Glomerular endothelial cell (primary cell): Measurements from ENCODE around the gene TULP3. TPM values are rescaled to one million over a fixed set of nuclear protein-coding genes. Genes with fewer than 3 reads are reported as not detected.
"Not testable (repeated sequence)": the region's sequence is repeated elsewhere in the genome, so short reads cannot be mapped to it uniquely, and the experiment has no call there.

Experiments
- DNase-seq: peaks from one replicate; pipeline ENCODE4 v3.0.0-alpha.2; 2011; ENCODE audit warnings: low read depth, low spot score; ENCODE audit errors: extremely low read depth
- total RNA-seq: library from RNA; depleted of rRNA; stranded (reverse); fragments of >200 nt; gene quantifications from 2 replicates; pipeline ENCODE4 v1.2.3, GENCODE V29; 2015

The TULP3 gene, protein sequence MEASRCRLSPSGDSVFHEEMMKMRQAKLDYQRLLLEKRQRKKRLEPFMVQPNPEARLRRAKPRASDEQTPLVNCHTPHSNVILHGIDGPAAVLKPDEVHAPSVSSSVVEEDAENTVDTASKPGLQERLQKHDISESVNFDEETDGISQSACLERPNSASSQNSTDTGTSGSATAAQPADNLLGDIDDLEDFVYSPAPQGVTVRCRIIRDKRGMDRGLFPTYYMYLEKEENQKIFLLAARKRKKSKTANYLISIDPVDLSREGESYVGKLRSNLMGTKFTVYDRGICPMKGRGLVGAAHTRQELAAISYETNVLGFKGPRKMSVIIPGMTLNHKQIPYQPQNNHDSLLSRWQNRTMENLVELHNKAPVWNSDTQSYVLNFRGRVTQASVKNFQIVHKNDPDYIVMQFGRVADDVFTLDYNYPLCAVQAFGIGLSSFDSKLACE
- 18.5 and 24.0 TPM in 2 replicates for total RNA-seq

DNA sequence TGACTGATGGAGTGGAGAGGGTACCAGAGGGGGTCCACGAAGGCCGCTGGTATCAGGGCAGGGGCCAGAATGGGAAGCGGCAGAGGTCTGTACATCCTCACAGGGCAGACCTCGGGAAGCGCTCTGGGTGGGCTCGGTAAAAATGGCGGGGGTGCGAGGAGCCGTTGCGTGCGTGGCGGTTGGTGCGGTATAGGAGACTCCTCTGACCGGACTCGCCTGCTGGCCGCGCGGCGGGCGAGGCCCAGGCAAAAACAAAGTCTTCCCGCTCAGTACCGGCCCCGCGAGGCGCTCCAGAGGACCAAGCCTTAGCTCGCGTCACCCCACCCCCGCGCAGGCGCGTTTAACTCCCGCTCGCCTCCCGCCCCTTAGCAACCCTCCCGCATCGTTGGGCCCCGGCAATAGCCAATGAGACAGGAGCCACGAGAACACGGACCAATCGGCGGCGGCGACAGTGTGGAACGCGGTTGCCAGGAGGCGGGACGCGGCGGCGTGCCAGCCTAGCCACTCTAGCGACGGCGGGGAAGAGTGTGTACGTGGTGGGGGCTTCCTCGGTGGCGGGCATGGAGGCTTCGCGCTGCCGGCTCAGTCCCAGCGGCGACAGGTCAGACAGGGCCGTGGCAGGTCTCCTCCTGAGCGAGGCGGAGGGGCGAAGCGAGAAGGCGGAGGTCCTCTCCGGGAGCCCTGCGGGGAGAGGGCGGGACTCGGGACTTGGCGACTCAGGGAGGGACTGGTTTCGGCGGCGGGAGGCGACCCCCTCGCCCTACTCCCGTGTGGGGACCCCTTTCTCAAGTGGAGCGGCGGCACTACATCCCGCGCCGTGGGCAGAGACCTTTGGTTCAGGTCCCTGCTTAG, at the start of gene TULP3:
Gene TULP3 (plus strand): TSS at position 504 of the 852 bp plus-strand sequence. CDS start 57 bp downstream, at position 561.
- DNase-seq = no peak

DNA sequence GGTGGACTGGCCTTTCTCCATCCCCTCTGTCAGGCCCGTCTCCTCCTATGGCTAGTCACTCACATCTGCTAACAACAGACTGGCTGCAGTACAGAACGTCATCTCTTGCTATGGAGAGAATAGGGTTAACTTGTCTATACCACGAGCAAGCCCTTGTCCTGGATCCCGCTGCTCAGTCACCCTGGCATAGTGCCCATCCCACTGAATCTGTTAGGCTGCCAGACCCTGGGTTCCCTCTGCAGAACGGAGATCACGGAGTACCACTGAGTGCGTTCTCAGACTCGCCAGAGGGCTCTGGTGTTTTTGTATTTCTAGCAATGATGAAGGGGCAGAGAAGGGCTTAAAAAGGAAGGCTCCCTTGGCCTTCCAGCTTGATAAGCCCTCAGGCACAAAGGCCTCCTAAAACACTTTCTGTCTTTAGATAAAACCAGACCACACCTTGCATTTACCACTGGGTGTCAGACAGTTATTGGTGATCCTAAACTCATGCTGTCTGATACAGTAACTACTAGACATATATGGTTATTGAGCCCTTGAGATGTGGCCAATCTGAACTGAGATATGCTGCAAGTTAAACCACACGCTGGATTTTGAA, 49.5 kb upstream of the TULP3 start:
- no peak for DNase-seq

DNA sequence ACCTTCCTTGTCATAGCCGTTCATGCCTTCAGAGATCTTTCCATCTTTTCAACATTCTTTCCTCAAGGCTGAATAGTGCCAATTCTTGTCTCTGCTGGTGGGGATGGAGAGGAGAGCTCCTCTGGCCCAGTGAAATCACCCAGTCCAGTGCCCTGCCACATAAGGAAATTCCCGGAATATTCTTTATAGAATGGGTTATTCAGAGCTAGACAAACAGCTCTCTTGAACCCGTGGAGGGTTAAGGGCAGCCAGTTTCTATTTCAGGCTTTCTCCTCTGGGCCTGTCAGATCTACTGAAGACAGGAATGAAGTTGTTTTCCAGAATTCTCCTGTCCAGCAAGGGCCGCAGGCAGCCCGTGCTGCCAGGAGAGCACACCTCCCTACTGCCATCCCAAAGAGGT, 47.7 kb upstream of the TULP3 start:
- no peak for DNase-seq

DNA sequence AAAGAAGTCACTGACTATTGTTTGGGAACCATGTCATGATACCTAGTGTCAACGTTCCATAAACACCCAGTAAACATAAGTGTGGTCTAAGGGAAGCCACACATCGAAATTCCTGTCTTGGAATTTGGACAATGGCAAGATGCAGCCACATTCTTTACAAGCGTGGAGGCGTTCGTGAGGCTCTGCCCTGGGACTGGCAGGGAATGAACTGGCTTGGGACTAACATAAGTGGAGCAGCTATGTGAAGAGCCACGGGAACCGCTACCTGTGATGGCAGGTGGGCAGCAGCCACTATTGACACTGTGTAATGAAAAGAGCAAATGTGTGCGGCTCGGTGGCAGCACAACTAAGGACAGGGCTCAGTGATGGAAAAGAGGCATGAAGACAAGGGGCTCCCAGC, 45.9 kb upstream of the TULP3 start:
- no peak for DNase-seq

DNA sequence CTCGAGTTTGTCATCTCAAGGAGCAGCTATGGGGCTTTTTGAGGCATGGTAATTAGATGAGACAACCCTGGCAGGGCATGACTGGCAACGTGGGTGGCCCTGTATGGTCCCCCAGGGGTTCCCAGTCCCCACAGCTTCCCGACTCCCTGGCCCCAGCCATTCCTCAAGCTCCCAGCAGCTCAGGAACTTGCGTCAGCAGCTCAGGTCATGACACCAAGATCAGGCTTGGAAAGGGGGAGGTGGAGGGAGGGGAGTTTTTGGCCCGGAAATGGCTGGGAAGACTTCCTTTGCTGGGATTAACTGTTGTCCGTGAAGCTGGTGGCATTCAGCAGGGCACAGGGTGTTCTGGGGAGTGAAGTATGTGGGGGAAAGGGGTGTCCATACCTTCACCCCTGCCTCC, 45.4 kb upstream of the TULP3 start:
- DNase-seq = peak; percentile 41

DNA sequence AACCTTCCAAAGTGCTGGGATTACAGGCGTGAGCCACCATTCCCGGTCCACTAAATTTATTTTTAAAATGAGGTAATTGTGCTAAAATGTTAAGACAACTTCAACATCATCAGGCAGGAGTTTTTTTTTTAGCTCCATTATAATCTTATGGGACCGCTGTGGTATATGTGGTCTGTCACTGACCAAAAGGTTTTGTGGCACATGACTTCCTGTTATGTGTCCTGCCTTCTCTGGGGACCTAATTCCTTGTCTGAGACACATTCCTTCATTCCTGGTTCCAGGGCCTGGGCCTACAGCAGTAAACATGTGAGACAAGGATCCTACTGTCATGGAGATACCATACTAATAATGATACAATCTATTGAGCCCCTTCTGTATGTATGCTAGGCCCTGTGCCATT, 38.8 kb upstream of the TULP3 start:
- DNase-seq = no peak

DNA sequence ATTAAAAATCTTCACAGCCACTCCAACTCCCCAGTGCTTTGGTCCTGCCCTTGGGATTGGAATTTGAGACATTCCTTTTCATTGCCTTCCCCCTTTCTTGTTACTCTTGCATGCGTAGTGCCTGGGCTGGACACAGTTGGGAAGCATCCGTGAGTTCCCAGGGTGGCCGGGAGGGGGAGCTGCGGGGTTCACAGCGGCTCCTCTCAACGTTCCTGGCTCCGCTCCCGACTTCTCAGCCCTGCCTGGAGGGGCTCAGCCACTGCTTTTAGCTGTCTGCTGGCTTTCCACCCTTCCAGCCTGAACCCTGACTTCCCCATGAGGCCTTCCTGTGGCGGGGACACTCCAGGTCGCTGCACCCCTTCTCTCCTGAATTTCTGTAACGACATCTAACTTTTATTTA, 37.1 kb upstream of the TULP3 start:
- no peak for DNase-seq

DNA sequence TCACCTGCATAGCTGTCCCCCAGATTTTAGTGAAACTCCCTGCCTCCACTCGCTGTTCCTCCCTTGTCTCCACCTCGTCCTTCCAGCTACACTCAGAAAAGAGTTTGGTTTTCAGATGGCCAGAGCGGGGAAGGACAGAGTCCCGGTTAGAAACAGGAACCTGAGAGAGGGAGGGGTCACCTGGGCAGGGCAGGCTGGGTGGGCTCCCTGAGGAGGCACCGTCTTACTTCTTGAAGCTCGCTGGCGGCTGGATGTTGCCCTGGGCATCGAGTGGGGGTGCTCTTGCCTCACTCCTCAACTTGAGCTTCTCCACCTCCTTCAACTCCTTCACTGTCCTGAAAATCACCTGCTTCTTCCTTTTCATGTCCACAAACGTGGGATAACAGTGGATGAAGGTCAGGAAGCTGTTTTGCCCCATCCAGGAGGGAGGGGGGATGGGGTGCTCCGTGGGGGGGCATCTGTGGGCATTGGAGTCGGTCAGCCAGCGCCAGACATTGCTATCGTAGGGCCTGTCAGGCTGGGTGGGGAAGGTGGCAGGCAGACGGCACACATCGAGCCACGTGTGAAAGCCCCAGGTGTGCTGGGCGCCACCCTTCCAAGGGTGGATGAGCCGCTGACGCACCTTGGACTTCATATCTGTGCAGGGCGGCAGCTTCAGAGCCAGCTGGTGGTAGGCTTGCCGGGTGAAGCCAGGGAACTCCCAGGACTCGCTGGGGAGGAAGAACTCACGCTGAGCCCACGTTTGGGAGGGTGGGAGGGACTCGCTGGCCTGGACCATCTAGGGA, 35.8 kb upstream of the TULP3 start:
- DNase-seq = no peak

DNA sequence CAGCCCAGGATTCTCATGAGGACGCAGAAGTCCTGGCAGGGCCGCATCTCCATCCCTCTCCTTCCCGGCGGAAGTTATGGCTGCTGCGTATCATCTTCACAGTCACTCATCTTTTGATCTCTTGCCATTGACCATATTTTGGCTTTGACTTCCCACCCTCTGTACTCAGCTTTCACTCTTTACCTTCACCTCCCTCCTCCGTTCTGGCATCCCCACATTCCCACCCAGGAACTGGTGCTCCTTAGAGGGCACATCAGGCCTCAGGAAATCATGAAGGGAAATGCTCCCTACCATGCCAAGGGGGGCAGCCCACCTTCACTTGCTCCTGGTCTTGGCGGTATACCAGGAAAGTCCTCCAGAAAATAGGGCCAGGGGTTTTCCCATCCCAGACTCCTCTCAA, 35.1 kb upstream of the TULP3 start:
- no peak for DNase-seq

DNA sequence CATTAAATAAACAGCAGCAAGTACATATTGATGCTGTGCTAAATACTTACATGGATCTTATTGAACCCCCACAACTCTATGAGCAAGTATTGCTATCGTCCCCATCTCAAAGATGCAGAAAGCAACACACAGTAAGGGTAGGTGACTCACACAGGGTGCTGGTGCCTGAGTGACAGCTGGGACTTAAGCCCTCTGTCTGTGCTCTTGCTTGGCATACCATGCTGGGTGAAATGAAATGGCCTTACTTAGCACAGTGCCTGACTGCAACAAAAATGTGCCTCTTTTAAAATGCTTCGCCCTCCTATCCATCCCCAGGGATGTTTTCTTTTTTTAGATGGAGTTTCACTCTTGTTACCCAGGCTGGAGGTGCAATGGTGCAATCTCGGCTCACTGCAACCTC, 34.6 kb upstream of the TULP3 start:
- no peak for DNase-seq

DNA sequence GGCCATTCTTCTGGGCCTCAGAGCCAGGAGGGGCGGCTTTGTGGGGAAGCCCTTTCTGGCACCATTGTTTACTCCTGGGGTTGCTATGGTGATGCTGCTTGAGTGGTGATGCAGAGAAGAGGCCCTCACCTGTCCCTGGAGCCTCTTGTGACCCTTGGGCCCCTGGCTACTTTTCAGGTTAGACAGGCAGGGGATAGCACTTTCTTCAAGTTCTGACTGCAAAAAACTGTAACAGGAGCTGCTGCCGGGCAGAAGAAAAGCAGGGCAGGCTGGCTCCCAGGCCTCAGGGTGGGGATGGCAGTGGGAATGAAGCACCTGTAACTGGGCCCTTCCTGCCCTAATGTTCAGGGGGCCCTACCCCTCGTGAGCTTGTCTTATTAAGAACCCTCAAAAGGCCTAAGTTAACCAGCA, 33.7 kb upstream of the TULP3 start, which contains the start of gene TEX52:
Gene TEX52 (minus strand): TSS at position 19 of the 411 bp plus-strand sequence. CDS start 13 bp downstream, at position 6.
- no peak for DNase-seq

DNA sequence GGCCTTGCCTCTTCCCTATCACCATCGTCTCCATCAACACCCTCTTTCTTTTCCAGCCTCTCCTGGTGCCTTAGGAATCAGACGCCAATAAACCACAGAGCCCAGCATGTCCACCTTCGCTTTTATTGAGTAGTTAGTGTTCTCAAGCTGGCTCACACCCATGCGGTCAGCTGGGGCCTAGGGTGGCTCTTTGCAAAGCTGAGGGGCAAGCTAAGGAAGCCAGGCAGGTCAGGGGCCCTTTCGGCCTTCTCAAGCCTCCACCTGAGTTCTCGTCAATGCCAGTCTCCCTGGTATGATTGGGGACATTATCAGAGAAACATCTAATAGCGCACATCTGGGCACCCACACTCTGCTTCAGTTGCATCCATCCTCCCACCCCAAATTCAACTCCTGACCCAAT, 33.1 kb upstream of the TULP3 start:
- DNase-seq = no peak

DNA sequence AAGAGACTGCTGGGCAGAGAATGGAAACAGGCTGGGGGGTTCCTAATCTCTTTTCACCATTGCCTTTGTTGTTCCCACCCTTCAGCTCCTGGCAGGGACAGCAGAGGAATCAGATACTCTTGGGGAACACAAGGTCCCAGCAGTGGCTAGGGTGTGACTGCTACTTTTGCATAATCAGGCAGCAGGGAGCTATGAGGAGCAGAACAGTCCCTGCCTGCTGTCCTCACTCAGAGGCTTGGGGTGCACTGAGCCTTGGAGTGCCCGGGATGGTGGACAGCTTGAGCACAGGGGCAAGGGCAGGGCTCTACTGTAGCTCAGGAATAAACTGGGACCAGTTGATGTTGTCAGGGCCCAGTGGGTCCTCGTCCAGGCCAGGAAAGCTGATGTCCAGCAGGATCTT, 32.4 kb upstream of the TULP3 start:
- no peak for DNase-seq

DNA sequence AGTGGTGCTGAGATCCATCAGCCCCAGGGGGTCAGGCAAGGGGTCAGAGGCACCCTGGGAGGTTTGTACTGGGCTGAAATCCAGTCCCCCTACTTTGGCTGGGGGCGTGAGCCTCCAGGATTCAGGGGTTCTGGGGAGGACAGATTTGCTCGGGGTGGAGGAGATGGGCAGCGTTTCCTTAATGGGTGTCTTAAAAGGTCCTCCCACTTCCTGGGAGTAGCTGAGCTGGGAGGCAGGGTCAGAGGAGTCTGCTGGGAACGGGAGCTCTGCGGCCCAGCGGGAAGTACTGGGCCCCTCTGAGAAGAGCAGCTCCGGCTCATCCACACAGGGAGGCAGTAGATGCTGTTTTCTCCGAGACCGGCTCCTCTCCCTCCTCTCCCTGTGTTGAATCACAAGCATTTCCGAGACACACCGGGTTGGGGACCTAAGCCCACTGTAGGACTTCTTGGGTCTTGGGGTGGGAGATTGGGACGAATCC, 31.7 kb upstream of the TULP3 start:
- no peak for DNase-seq

DNA sequence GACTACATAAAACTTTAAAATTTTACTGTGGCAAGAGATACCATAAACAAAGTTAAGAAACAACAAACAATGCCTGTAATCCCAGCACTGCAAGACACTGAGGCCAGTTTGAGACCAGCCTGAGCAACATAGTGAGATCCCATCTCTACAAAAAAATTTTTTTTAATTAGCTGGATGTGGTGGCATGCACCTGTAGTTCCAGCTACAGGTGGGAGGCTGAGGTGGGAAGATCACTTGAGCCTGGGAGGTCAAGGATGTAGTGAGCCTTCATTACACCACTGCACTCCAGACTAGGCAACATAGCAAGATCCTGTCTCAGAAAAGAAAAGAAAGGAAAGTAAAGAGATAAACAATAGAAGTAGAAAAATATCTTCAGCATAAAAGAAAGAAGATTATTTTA, 30.5 kb upstream of the TULP3 start:
- no peak for DNase-seq

DNA sequence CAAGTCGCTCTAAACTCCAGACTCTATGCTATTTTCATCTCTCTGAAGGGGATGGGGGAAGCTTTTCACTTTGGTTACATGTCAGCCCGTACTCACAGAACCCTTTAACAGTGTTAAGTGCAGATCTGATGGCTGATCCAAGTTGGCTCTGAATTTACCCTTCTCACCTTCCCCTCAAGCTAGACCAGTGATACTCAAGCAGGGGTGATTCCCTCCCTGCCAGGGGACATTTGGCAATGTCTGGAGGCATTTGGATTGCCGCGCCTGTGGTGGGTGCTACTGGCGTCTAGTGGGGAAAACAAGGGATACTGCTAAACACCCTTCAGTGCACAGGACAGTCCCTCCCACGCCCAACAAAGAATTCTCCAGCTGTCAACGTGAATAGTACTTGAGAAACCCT, 27.8 kb upstream of the TULP3 start:
- DNase-seq = no peak

DNA sequence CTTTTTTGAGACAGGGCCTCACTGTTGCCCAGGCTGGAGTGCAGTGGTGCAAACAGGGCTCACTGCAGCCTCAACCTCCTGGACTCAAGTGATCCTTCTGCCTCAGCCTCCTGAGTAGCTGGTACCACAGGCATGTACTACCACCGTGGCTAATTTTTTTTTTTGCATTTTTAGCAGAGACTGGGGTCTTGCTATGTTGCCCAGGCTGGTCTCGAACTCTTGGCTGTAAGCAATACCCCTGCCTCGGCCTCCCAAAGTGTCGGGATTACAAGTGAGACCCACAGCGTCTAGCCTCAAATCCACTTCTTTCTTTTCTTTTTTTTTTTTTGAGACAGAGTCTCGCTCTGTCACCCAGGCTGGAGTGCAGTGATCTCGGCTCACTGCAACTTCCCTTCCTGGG, 27.3 kb upstream of the TULP3 start:
- DNase-seq = not testable (repeated sequence)

DNA sequence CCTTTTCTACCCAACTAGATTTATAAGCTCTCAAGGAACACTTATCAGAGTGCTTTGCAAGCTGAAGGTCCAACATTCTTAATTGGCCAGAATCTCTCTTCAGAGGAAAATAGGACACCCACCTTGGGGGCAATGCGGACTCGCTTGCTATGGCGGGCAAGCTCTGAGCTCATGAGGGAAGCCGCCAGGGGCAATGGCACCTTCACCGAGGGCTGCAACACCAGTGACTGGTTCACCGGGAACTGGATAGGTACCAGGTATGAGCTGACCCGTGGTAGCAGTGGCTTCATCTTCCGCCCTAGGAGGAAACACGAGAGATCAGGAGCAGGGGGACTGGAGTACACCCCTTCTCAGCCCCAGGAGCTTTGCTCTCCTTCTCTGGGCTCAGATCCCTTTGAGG, 26.5 kb upstream of the TULP3 start:
- DNase-seq = no peak

DNA sequence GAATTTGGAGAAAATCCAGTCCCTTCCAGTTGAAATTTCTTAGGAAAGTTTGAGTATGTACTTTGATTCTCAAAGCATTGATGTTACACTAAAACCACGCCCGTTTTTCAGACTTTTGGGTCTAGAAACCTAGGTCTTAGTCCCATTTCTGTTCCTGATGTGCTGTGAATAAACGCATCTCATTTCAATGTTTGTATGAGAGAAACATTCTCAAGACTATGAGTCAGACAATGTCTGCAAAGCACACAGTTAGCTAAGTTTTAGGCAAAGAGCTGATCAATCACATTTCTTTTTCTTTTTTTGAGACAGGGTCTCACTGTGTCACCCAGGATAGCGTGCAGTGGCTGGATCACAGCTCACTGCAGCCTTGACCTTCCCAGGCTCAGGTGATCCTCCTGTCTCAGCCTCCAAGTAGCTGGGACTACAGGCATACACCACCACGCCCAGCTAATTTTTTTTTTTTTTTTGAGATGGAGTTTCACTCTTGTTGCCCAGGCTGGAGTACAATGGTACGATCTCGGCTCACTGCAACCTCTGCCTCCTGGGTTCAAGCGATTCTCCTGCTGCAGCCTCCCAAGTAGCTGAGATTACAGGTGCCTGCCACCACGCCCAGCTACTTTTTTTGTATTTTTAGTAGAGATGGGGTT, 21.6 kb upstream of the TULP3 start:
- DNase-seq = not testable (repeated sequence)
